HEK293 (cell line): Measurements from ENCODE around the gene KRT36.
A peak's percentile ranks its signal among the peaks of the same experiment; 100 is the strongest.

Source experiments
- CTCF ChIA-PET: fragments of 350-600 bp; formaldehyde crosslinking; extraction: SDS; loops from one replicate; lab custom pipeline; 2021; ENCODE audit warnings: antibody characterized with exemption; lab: Yijun Ruan, JAX
- POLR2A ChIA-PET: fragments of 300-600 bp; formaldehyde crosslinking; extraction: SDS; loops from one replicate; lab custom pipeline; 2020; ENCODE audit warnings: antibody characterized with exemption, inconsistent platforms; lab: Yijun Ruan, JAX
- H3K27ac ChIP-seq: fragments of 200-500 bp; sonication (Bioruptor generic); 2 replicates; pipeline ENCODE4 v1.5.1; 2014; ENCODE audit warnings: low read depth, low read length, control low read depth, inconsistent platforms; ENCODE audit errors: extremely low read depth
- H3K36me3 ChIP-seq, 2 experiments: fragments of 200-500 bp in 1 of 2; sonication (Bioruptor generic) in 1 of 2; 1 replicate in 1 of 2; 2 replicates in 1 of 2; pipeline ENCODE4 v1.5.1; 2014 to 2017; ENCODE audit warnings: inconsistent platforms in 2 of 2, low read length in 2 of 2; ENCODE audit not compliant: control insufficient read depth in 2 of 2, insufficient read depth in 1 of 2
- H3K4me1 ChIP-seq: fragments of 200-500 bp; sonication (Bioruptor generic); 2 replicates; pipeline ENCODE4 v1.5.1; 2014; ENCODE audit warnings: mild to moderate bottlenecking, low read length, inconsistent platforms; ENCODE audit not compliant: control insufficient read depth, insufficient read depth
- H3K4me3 ChIP-seq: 2 replicates; pipeline ENCODE4 v1.5.1; 2011; ENCODE audit warnings: low read depth, mild to moderate bottlenecking, control low read depth, low read length, moderate library complexity
- H3K9me3 ChIP-seq: fragments of 200-500 bp; sonication (Bioruptor generic); 2 replicates; pipeline ENCODE4 v1.5.1; 2014; ENCODE audit warnings: low read depth, low read length, inconsistent platforms; ENCODE audit not compliant: control insufficient read depth, insufficient read depth
- AEBP2 ChIP-seq: fragments of 450-650 bp; formaldehyde crosslinking; IDR thresholded peaks from 2 replicates; pipeline ENCODE4 v1.5.1; 2016; ENCODE audit warnings: missing biosample characterization, missing genetic modification characterization, borderline replicate concordance
- BCL11B ChIP-seq: fragments of 450-650 bp; formaldehyde crosslinking; IDR thresholded peaks from 2 replicates; pipeline ENCODE4 v1.5.1; 2016; ENCODE audit warnings: low read depth, missing biosample characterization, missing genetic modification characterization
- BCL6B ChIP-seq: fragments of 450-650 bp; formaldehyde crosslinking; IDR thresholded peaks from 2 replicates; pipeline ENCODE4 v1.5.1; 2017; ENCODE audit warnings: missing biosample characterization, missing genetic modification characterization
- HOXD13 ChIP-seq: sonication (generic); formaldehyde crosslinking; IDR thresholded peaks from 2 replicates; pipeline ENCODE4 v1.8.0; 2022; ENCODE audit warnings: missing genetic modification reagents, borderline replicate concordance
- SCRT2 ChIP-seq: fragments of 450-650 bp; formaldehyde crosslinking; IDR thresholded peaks from 2 replicates; pipeline ENCODE4 v1.5.1; 2016; ENCODE audit warnings: missing biosample characterization, missing genetic modification characterization
- SP3 ChIP-seq: fragments of 450-650 bp; formaldehyde crosslinking; IDR thresholded peaks from 2 replicates; pipeline ENCODE4 v1.5.1; 2016; ENCODE audit warnings: missing biosample characterization, missing genetic modification characterization
- TRIM28 ChIP-seq: IDR thresholded peaks from 2 replicates; pipeline ENCODE4 v1.6.1; 2011; ENCODE audit warnings: low read length, control low read depth, borderline replicate concordance
- WT1 ChIP-seq: fragments of 450-650 bp; formaldehyde crosslinking; IDR thresholded peaks from 2 replicates; pipeline ENCODE4 v1.5.1; 2016; ENCODE audit warnings: missing biosample characterization, missing genetic modification characterization
- ZBTB10 ChIP-seq: fragments of 450-650 bp; formaldehyde crosslinking; IDR thresholded peaks from 2 replicates; pipeline ENCODE4 v1.5.1; 2016; ENCODE audit warnings: missing biosample characterization, missing genetic modification characterization
- ZBTB21 ChIP-seq: fragments of 450-650 bp; formaldehyde crosslinking; IDR thresholded peaks from 2 replicates; pipeline ENCODE4 v1.5.1; 2017; ENCODE audit warnings: missing biosample characterization, missing genetic modification characterization
- ZNF184 ChIP-seq: fragments of 450-650 bp; IDR thresholded peaks from 2 replicates; pipeline ENCODE4 v1.5.1; 2018; ENCODE audit warnings: missing biosample characterization, mild to moderate bottlenecking, missing genetic modification characterization
- ZNF24 ChIP-seq: fragments of 450-650 bp; formaldehyde crosslinking; IDR thresholded peaks from 2 replicates; pipeline ENCODE4 v1.5.1; 2016; ENCODE audit warnings: missing biosample characterization, missing genetic modification characterization
- ZNF600 ChIP-seq: fragments of 450-650 bp; formaldehyde crosslinking; IDR thresholded peaks from 2 replicates; pipeline ENCODE4 v1.5.1; 2016; ENCODE audit warnings: missing biosample characterization, missing genetic modification characterization
- ZNF621 ChIP-seq: fragments of 450-650 bp; formaldehyde crosslinking; IDR thresholded peaks from 2 replicates; pipeline ENCODE4 v1.5.1; 2017; ENCODE audit warnings: missing biosample characterization, missing genetic modification characterization
- ZNF692 ChIP-seq: fragments of 450-650 bp; formaldehyde crosslinking; IDR thresholded peaks from 2 replicates; pipeline ENCODE4 v1.5.1; 2016; ENCODE audit warnings: missing biosample characterization, missing genetic modification characterization
- ZNF701 ChIP-seq: fragments of 450-650 bp; formaldehyde crosslinking; IDR thresholded peaks from 2 replicates; pipeline ENCODE4 v1.5.1; 2016; ENCODE audit warnings: missing biosample characterization, missing genetic modification characterization
- ZNF792 ChIP-seq: fragments of 450-650 bp; formaldehyde crosslinking; IDR thresholded peaks from 2 replicates; pipeline ENCODE4 v1.5.1; 2016; ENCODE audit warnings: missing biosample characterization, missing genetic modification characterization
- ZNF843 ChIP-seq: fragments of 450-650 bp; formaldehyde crosslinking; IDR thresholded peaks from 2 replicates; pipeline ENCODE4 v1.5.1; 2016; ENCODE audit warnings: missing biosample characterization, missing genetic modification characterization
- TF ChIP-seq, protein P1 (sequence below): fragments of 450-650 bp; formaldehyde crosslinking; IDR thresholded peaks from 2 replicates; pipeline ENCODE4 v1.5.1; 2016; ENCODE audit warnings: missing biosample characterization, missing genetic modification characterization

The KRT36 gene

GRCh38 chr17:41527063-41528023, 37.6 kb upstream of the KRT36 start (continued):
- peak; percentile 71 for TF ChIP-seq BCL11B (tag by site-specific recombination)
- TF ChIP-seq BCL6B (tag by site-specific recombination), result no peak
- TF ChIP-seq ZNF621, result no peak
- TF ChIP-seq SCRT2 (tag by site-specific recombination), result peak; percentile 92
- peak; percentile 96 for TF ChIP-seq SP3 (tag by site-specific recombination)
- TF ChIP-seq ZNF701 (tag by site-specific recombination), result no peak
- TF ChIP-seq ZNF692 (tag by site-specific recombination), result 0 out of 2 replicates have a peak, but pooled peaks have one; percentile 35

DNA sequence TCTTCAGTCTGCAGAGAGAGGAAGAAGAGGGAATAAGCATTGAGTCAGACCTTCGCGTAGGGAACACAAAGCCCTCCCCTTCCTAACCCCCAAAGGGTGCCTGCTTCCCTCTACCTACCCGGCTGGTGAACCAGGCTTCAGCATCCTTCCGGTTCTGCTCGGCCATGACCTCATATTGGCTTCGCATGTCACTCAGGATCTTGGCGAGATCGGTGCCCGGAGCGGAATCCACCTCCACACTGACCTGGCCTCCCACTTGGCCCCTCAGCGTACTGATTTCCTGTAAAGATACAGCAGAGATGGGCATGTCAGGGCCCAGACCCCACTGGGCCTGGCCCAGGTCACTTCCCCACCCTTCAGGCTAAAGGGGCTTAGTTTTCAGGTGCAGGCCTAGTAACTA, 34.6 kb upstream of the KRT36 start:
- no peak overlapping the region for H3K4me3 ChIP-seq
- CTCF ChIA-PET, result interaction anchor here (1.0 to 3.1 kb wide), 3 partner anchors 25 to 143 kb away, joined by 5 to 25 read pairs (median 7); no protein-coding TSS in a partner anchor
- no peaks in the 10 kb centered on the region for H3K9me3 ChIP-seq
- TF ChIP-seq ZNF184 (tag by site-specific recombination), result no peak
- H3K36me3 ChIP-seq, result peaks cover 0 to 4% of the 10 kb centered on the region in 2 experiments; a peak in 2 of 3 replicates
- H3K27ac ChIP-seq, result no peak overlapping the region
- POLR2A ChIA-PET, result no interaction called here
- peaks cover 19% of the 10 kb centered on the region for H3K4me1 ChIP-seq

DNA sequence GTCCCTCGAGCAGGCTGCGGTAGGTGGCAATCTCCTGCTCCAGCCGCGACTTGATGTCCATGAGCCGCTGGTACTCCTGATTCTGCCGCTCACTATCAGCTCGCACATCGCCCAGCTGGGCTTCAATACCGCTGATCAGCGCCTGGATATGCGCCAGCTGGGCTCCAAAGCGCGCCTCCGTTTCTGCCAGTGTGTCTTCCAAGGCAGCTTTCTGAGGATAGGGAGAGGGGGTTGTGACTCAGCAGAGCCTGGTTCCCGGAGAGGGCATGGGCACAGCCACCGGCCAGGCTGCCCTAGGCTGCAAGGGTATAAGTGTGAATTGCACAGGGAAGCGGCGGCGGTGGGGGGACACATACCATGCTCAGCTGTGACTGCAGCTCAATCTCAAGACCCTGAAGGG, 34.1 kb upstream of the KRT36 start:
- Histone ChIP-seq H3K36me3 (peaks cover 0 to 4% of the 10 kb centered on the region in 2 experiments; a peak in 2 of 3 replicates), H3K27ac (0 out of 2 replicates have a peak overlapping the region, but pooled peaks have one; percentile 13), H3K4me1 (peaks cover 23% of the 10 kb centered on the region), H3K4me3 (no peak overlapping the region), H3K9me3 (no peaks in the 10 kb centered on the region)
- TF ChIP-seq ZBTB21 (tag by site-specific recombination), result no peak
- no peak for TF ChIP-seq AEBP2 (tag by site-specific recombination)
- peak; percentile 75 for TF ChIP-seq ZNF600 (tag by site-specific recombination)
- ChIA-PET POLR2A (no interaction called here), CTCF (interaction anchor here (1.0 to 3.1 kb wide), 3 partner anchors 25 to 144 kb away, joined by 5 to 25 read pairs (median 7); no protein-coding TSS in a partner anchor)

DNA sequence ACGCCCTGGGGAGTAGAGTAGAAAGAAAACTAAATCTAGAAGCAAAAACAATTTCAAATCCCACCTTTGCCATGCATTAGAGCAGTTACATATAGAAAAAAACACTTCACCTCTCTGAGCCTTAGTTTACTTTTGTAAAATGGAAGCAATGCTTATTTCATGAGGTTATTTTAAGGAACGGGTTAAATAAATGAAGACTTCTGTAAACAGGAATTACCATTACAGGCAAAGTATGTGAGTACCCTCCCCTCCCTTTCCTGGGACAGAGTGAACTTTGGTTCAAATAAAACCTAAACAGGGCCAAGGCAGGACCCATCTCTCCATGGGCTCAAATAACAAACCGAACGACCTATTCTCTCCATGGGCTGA, 33.5 kb upstream of the KRT36 start:
- Histone ChIP-seq H3K4me1 (peaks cover 23% of the 10 kb centered on the region), H3K36me3 (peaks cover 0 to 4% of the 10 kb centered on the region in 2 experiments; a peak in 2 of 3 replicates), H3K27ac (no peak overlapping the region), H3K4me3 (no peak overlapping the region), H3K9me3 (no peaks in the 10 kb centered on the region)
- ChIA-PET CTCF (interaction anchor here (0.8 to 3.1 kb wide), 2 partner anchors 26 to 139 kb away, joined by 3 to 25 read pairs; no protein-coding TSS in a partner anchor), POLR2A (no interaction called here)
- TF ChIP-seq ZNF792 (tag by site-specific recombination) (no peak), ZNF24 (tag by site-specific recombination) (no peak), ZNF843 (no peak), TRIM28 (no peak), ZBTB10 (tag by site-specific recombination) (no peak), WT1 (tag by site-specific recombination) (no peak), HOXD13 (no peak)
- TF ChIP-seq, protein P1, sequence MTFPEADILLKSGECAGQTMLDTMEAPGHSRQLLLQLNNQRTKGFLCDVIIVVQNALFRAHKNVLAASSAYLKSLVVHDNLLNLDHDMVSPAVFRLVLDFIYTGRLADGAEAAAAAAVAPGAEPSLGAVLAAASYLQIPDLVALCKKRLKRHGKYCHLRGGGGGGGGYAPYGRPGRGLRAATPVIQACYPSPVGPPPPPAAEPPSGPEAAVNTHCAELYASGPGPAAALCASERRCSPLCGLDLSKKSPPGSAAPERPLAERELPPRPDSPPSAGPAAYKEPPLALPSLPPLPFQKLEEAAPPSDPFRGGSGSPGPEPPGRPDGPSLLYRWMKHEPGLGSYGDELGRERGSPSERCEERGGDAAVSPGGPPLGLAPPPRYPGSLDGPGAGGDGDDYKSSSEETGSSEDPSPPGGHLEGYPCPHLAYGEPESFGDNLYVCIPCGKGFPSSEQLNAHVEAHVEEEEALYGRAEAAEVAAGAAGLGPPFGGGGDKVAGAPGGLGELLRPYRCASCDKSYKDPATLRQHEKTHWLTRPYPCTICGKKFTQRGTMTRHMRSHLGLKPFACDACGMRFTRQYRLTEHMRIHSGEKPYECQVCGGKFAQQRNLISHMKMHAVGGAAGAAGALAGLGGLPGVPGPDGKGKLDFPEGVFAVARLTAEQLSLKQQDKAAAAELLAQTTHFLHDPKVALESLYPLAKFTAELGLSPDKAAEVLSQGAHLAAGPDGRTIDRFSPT (tag by site-specific recombination), result no peak
